HEK293 (cell line): Measurements from ENCODE around the gene DNAH9.

Experiments used
- CTCF ChIP-seq: fragments of 450-650 bp; formaldehyde crosslinking; IDR thresholded peaks from 2 replicates; pipeline ENCODE4 v1.5.1; 2016; ENCODE audit warnings: missing biosample characterization, missing genetic modification characterization
- SP7 ChIP-seq: fragments of 450-650 bp; formaldehyde crosslinking; IDR thresholded peaks from 2 replicates; pipeline ENCODE4 v1.5.1; 2016; ENCODE audit warnings: missing biosample characterization, missing genetic modification characterization

- TF ChIP-seq CTCF (tag by site-specific recombination) (no peak), SP7 (tag by site-specific recombination) (no peak)
These were observed 30.1 kb downstream of the DNAH9 start for GRCh38 chr17:11628374-11628773.
